NCI-H1417 treated with DMSO at 0.1 percent for 48 hours (cell line): ENCODE results near the gene CPNE8.
"Not testable (repeated sequence)": the region's sequence is repeated elsewhere in the genome, so short reads cannot be mapped to it uniquely, and the experiment has no call there.

Source experiments
- DNase-seq: peaks from one replicate; lab custom pipeline; 2025; lab: John Stamatoyannopoulos, UW

CPNE8 gene

DNA sequence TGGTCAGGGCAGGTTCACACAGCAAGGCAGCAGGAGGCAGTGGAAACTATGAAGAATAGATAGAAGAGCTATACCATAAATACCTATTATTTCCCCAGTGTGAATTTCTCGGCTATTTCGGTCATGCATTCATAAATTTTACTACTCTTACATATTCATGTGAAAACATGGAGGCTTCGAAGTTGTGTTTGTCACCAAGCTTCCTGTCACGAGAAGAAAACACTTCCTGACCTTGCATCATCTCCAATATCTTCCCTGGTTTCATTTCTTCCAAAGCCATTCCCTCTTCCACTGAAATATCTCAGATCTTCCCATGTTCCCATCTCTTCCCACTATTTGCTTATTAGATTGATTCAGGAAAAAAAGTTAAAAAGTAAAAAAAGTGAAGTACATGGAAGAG is 80.4 kb downstream of the CPNE8 start:
- no peak for DNase-seq

DNA sequence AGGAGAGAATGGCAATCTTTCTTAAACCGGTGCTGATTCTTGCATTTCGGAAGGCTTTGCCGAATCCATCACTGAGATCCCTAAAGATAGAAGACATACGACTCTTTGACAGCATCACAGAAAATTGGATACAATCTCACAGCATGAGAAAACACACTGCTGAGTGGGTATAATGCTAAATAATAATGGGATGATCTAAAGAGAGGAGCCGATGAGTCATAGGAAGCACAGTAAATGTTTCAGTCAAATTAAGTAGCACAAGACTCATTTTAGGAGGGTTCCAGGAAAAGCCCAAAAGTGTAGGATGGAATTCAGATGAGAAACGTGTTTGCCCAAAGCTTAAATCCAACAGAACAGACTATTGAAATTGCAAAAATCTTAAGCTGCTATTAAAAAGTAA is 81.7 kb downstream of the CPNE8 start:
- DNase-seq, result no peak

DNA sequence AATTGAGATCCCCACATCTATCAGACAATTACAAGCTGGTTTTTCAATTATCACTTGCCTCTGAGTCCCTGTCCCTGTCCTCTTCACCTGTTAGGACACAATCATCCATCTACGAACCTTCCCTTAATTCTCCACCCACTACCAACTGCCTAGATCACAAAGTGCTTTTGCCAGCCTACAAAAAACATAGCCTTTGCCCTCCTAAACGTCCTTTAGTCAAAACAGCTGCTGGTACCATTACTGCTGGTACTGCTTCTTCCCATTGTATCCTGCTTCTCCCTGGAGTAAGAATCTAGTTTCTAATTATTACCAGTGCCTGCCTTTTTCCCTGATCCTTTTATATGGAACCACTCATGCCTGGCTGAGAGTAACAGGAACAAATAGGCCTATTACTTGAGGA is 82.1 kb downstream of the CPNE8 start:
- no peak for DNase-seq

DNA sequence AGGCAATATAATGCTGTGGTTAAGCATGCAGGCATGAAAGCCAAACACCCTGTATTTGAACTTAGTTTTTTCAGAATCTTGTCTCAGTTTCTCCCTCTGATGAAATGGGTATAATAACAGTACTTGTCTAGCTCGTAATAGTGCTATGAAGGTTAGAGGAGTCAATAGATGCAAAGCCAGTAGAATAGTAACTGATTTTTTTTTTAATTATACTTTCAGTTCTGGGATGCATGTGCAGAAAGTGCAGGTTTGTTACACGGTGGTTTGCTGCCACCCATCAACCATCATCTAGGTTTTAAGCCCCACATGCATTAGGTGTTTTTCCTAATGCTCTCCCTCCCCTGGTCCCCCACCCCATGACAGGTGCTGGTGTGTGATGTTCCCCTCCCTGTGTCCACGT is 87.4 kb downstream of the CPNE8 start:
- no peak for DNase-seq

DNA sequence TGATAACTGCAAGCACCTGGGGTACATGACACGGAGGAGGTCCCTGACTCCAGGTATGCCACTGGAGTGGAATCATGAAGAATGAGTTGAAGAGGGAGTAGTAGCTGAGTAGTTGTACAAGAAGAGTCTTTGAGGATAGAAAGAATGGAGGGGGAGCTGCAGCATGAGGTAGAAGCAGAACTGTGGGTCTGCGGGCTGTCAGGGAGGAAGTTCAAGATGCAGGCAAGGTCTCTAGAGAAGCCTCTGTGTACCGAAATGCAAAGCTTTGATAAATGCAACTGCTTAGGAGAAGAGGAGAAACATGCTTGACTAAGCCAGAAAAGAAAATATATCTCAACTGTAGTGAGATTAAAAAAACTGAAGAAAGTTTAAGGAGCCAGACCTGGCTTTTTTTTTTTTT is 91.5 kb downstream of the CPNE8 start:
- no peak for DNase-seq

DNA sequence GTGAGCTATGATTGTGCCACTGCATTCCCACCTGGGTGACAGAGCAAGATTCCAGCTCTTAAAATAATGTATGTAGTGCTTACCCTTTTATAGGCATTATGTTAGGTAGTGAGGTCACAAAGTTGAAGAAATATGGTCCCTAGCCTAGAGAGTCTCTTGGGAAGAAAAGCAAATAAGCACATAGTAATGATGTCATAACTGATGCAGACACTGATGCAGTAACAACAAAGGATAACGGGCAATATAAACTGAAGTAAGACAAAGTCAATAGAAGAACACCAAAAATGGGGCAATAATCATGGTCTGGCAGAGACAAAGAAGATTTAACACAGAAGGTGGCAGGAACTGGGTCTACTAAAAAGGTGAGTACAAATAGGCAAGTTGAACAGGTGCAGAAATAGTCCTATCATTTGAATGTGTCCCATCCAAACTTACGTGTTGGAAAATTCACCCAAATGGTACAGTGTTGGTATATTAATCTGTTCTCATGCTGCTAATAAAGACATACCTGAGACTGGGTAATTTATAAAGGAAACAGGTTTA is 93.5 kb downstream of the CPNE8 start:
- no peak for DNase-seq

DNA sequence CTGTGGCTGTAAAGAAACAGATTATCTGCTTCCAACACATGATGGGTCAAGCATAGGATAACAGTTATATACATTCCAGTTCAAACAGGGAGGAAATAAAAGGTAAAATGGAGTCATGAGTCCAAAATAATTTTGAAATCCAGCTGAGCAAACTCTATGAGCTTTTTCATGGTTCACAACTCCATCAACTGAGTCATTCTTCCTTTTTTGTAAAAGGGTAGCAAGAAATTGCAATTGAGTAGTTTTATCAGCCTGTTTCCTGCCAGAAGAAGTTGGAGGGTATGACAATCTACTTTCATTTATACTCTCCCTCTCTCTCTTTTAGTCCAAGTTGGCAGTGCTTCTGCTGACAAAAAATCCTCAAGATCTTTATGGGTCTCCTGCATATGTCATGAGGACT is 95.6 kb downstream of the CPNE8 start:
- no peak for DNase-seq

DNA sequence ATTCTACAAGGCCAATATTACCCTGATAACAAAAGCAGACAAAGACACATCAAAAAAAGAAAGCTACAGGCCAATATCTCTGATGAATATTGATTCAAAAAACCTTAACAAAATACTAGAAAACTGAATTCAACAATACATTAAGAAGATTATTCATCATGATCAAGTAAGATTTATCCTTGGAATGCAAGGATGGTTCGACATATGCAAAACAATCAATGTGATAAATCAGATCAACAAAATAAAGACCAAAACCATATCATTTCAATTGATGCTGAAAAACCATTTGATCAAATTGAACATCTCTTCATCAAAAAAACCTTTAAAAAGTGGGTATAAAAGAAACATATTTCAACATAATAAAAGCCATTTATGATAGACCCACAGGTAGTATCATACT is 117.3 kb downstream of the CPNE8 start:
- no peak for DNase-seq

DNA sequence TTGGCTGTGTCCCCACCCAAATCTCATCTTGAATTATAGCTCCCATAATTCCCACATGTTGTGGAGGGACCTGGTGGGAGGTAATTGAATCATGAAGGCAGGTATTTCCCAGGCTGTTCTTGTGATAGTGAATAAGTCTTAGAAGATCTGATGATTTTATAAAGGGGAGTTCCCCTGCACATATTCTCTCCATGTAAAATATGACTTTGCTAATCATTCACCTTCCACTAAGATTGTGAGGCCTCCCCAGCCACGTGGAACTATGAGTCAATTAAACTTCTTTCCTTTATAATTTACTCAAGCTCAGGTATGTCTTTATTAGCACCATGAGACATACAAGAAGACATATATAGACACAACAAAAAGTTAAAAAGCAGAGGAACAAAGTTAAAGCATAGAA is 120.0 kb downstream of the CPNE8 start:
- DNase-seq, result no peak

DNA sequence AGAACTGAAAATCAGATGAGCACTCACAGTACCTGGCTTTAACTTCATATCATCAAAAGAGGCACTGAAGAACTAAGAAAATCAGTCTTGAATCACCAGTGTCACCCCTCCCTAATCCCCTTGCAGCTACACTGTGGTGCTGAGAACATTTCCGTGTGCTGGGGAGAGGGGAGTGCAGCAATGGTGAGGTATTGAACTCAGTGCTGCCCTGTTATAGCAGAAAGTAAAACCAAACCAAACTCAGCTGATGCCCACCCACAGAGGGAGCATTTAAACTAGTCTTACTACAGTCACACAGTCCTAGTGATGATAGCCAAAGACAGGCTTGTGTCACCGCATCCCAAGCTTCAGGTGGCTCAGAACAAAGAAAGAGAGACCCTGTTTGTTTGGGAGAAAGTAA is 122.1 kb downstream of the CPNE8 start:
- no peak for DNase-seq

DNA sequence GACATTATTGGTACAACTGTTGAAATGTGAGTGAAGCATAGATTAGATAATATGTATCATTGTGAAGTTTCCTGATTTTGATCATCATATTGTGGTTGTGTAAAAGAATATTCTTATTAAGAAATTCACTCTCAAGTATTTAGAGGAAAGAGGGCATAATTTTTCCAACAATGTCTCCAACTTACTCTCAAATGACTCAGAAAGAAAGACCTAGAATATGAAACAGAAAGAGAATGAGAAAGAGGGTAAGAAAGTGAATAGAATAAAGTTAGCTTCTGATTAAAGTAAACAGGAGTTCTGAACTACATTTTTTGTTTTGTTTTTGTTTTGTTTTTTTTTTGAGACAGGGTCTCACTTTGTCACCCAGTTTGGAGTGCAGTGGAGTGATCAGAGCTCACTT is 123.0 kb downstream of the CPNE8 start:
- DNase-seq, result no peak

DNA sequence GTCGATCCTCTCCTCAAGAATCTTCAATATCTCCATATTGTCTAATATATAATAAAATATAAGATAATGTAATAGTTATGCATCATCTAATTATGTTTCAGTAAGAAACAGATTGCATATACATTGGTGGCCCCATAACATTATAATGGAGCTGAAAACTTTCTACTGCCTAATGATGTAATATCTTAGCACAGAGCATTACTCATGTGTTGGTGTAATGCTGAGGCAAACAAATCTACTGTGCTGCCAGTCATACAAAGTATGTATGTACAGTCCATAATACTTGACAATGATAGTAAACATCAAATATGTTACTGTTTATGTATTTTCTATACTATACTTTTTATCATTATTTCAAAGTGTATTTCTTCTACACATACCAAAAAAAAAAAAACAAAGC is 128.7 kb downstream of the CPNE8 start:
- DNase-seq, result no peak

DNA sequence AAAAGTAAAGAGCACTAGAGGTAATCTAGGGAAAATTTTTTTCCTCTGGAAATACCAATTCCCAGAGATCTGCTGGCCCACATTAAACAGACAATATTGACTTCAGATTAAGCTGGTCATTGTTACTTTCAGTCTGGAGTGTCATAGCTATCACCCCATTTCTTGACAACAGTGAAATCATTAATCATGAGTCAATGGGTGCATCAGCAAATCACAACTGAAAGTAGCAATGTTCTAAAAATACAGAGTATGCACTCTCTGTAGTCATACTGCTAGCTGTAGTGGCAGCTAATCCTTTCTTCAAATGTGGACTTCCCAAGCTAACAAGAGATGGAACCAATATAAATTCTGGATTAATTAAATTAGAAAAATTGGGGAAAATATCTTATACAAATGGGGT is 129.9 kb downstream of the CPNE8 start:
- no peak for DNase-seq

DNA sequence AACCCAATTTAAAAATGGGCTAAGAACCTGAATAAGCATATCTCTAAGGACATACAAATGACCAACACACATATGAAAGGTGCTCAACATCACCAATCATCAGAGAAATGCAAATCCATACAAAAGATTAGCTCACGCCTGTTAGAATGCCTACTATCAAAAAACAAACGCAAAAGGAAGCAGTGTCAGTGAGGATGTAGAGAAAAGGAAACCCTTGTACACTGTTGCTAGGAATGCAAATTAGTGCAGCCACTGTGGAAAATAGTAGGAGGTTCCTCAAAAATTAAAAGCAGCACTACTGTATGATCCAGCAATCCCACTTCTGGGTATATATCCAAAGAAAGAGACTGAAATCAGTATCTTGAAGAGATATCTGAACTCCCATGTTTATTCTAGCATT is 133.0 kb downstream of the CPNE8 start:
- DNase-seq, result no peak

DNA sequence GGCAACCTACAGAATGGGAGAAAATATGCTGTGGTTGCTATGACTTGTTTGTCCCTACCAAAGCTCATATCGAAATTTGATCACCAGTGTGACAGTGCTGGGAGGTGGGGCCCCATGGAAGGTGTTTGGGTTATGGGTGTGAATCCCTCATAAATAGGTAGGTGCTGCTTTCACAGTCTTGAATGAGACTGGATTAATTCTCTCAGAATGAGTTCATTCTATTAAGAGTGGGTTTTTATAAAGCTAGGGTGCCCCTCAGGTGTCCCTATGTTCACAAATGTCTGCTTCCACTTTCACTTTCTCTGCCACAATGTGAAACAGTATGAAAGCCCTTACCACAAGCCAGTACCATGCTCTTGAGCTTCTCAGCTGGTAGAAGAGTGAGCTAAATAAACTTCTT is 133.5 kb downstream of the CPNE8 start:
- no peak for DNase-seq

DNA sequence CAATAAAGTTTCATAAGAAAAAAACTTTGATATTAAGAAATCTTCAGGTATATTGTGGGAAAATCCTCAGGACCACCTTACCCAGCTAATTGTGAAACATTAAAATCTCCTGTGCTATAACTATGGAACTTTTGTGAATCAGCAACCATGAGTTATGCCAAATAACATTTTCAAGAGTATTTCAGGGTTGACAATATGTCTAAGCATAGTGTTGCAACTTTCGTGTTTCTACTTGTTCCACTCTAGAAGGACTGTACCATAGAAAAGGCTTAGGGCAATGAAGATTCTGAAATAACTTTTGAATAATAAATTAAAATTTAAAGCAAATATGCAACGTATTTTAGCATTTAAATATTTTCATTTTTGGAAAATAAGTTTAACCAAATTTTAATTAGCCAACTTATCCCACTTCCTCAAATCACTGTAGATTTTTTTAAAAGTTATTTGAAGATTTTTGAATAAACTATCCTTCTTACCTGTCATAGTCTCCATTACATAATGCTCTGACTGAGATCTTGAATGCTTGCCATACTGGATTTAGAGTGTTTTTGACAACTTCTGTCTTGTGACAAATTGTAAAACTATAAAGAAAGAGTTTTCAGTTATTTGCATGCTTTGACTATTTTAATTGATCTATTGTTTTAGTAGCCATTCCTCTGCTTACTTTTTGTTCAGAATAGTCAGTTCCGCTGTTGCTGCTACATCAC is 143.6 kb downstream of the CPNE8 start:
- DNase-seq, result no peak

DNA sequence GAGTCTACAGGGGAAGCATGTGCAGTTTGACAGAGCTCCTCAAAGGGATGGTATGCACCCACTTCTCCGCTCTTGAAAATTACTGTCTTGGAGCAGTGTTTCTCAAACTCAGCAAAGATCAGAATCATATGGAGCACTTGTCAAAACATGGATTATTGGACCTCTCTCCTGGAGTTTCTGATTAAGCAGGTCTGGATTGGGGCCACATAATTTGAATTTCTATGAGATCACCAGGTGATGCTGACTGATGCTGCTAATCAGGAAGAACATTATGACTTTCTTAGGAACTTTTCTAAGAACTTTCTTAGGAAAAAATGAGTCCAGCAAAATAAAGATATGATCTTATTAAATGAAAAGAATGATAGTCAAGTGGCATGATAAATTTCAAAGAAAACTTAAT is 144.3 kb downstream of the CPNE8 start:
- DNase-seq, result no peak

DNA sequence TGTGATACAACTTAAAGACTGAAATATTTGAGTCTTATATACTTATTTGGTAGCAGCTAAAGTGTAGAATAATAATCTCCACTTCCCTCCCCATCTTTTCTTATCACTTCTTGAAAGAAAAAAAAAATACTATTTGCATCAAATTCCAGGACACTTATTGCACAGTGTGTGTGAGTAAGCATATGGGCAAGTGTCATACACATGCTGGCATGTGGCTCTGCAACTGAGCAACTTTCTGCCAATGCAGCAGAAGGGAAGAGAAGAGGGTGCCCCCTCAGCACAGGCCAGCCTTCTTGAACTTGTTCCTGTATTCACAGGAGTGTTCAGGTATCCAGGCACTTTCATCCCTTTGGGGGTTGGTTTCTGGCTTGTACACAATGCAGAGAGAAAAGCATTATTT is 145.8 kb downstream of the CPNE8 start:
- DNase-seq, result no peak

DNA sequence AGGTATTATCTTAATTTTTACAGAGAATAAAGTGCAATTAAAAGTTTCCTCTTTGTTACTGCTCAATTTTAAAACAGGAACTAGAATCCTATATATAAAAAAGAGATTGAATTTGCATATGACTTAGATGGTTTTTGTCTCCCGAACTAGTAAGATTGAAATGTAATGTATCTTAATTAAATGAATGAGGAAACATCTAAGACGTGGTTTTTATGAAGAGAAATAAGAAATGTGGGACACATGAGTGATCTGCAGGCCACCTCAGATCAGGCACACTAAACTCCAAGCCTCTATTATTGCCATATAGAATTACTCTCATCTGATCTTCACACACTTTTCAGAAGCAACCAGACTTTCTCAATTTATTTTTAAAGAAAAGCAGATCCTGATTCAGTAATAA is 158.6 kb downstream of the CPNE8 start:
- DNase-seq, result no peak

DNA sequence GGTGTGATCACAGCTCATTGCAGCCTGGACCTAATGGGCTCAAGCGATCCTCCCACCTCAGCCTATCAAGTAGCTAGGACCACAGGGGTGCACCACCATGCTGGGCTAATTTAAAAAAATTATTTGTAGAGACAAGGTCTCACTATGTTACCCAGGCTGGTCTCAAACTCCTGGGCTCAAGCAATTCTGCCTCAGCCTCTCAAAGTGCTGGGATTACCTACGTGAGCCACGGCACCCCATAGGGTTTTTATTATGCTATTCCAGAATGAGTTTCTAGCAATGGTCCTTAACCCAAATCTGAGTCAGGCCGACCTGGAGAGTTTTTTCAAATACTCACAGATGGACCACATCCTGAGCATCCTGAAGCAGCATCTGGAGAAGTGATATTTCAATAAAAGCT is 159.8 kb downstream of the CPNE8 start:
- no peak for DNase-seq

DNA sequence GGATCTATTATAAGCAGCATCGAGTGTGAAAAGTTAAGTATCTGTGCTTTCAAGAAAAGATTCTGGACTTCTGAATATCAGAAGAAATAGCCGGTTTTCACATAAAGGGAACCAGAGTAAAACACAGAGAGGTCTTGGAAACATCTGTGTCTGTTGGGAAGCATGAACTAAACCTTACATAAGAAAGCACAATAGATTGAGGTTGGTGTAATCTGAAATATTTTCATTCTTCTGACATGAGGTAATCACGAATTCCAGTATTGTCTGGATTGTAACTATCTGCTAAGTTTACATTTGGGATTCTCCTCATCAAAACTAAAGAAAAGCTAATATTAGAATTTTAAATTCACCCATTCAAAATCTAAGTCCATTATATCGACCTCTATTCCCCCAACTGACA is 161.3 kb downstream of the CPNE8 start:
- no peak for DNase-seq

DNA sequence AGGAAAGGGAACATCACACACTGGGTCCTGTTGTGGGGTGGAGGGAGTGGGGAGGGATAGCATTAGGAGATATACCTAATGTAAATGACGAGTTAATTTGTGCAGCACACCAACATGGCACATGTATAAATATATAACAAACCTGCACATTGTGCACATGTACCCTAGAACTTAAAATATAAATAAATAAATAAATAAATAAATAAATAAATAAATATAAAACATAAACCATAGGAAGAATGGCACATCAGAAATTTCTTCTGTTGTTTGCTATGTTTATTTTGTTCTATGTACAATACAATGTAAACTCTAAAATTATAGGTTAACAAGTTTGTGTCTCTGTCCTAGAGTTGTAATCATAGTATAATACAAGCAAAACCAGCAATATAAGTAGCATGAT is 162.9 kb downstream of the CPNE8 start:
- not testable (repeated sequence) for DNase-seq

DNA sequence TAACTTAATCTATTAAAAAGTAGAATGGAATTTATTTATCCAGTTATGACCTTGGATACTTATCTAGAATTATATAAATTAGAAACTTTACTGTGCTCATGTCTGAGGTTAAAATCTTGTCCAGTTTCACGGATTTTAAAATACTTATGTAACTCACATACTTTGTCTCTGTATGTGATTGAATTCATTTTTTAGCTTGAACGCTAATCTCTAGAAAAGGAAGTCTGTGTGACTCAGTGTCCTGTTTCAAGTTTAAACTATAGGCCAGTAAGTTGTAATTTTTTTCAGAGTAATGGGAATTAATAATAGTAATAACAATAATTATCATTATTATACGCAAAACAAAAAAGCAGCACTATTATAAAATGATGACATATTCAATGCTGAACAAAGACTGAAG is 168.6 kb downstream of the CPNE8 start:
- no peak for DNase-seq

DNA sequence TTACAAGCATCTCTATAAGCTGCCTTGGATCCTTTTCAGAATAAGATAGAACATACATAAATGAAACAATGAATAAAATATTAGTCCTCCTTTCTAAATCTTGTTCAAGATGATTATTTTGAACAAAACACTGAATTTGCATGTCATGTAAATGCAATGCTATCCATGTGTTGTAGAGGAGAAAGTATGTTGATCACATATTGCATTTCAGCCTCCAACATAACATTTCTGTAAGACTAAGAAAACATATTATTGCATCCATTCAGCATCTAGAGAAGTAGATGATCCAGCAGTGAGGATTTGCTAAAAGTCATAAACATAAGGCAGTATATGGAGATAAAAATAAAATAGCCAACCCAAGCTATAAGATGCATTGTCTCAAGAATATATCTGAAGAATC is 172.6 kb downstream of the CPNE8 start:
- DNase-seq, result no peak

DNA sequence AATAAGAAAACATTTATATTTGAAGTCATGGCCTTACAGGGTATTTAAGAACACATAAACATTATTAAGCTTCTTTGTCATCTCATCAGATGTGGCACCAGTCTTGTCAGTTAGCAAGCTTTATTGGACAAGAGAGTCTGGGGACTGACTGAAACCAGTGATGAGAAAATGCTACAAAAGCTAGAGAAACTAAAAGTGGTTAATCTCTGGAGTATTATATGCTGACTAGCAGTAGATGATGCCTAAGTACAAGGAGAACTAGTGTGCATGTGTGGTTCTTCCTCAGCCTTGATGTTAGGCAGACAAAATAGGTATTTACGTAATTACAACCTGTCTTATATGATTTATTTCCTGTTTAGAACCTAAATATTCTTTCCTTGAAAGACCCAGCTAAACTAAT is 176.5 kb downstream of the CPNE8 start:
- no peak for DNase-seq
